Occipital lobe (tissue), 2 donors: ENCODE measurements around the gene BLCAP. TPM values are rescaled to one million over a fixed set of nuclear protein-coding genes. Genes with fewer than 3 reads are reported as not detected.
"Not testable (repeated sequence)": the region's sequence is repeated elsewhere in the genome, so short reads cannot be mapped to it uniquely, and the experiment has no call there.

ENCODE experiments used
- DNase-seq: peaks from one replicate; lab custom pipeline; 2025; lab: John Stamatoyannopoulos, UW
- total RNA-seq: library from RNA; depleted of rRNA; stranded (reverse); fragments of >200 nt; gene quantifications from one replicate; pipeline ENCODE4 v1.2.3, GENCODE V29; 2014

Gene BLCAP
- total RNA-seq, 1 donor from 2014 or later: 67.7 TPM

DNA sequence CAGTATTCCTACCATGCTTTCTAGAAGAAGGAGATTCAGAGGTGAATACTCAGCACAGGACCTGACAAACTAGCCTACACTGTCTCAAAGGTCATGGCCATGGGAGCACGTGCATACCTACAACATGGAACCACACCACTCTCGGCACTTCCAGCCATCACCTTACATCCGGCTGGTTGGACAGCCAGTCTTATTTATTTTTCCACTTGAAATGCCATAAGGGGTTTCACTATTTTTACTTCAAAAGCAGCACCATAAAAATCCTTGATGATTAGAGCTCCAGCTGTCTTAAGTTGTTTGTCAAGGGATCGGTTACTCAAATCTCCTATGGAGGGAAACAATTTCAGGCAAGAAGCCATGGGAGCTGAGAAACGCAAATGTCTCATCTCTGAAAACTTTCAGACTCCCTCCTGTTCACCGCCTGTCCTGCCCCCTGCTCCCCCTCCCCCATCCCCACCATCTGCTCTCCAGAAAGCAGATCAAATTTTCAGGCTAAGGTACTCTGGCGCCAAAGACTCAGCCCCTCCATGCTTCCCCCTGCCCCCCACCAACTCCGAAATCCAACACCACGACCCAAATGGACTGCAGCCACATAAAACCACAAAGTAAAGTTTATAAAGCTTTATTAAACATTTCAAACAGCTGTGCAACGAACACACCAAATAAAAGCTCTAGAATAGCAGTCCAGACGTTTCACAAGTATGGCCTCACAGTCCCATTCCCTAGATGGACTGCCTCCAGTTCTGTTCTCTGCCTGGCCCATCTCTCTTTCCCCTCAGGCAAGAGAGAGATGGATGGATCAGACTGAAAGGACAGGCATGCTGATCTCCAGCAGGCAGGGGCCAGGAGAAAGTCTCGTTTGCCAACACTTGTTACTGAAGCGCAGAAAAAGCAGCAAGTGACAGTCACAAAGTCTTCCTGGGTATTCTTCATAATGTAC is 10.6 kb downstream of the BLCAP start:
- DNase-seq: no peak

DNA sequence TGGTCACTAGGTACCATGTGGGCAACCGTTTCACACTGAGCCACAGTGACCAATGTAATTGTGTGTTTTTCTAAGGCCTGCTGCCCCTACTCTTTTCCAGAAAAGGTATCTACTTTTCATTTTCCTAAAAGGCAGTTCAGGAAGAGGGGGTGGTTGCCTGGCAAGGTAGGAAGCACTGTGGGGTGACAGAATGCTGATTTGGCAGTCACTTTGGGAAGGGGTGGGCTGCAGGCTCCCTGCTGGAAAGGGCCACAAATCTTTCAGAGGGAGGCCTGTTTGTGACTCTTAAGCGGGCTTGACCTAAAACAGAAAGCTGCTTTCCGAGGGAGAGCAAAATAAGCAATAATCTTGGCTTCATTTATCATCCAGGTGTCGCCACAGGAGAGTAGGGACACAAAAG is 11.8 kb downstream of the BLCAP start:
- no peak for DNase-seq

DNA sequence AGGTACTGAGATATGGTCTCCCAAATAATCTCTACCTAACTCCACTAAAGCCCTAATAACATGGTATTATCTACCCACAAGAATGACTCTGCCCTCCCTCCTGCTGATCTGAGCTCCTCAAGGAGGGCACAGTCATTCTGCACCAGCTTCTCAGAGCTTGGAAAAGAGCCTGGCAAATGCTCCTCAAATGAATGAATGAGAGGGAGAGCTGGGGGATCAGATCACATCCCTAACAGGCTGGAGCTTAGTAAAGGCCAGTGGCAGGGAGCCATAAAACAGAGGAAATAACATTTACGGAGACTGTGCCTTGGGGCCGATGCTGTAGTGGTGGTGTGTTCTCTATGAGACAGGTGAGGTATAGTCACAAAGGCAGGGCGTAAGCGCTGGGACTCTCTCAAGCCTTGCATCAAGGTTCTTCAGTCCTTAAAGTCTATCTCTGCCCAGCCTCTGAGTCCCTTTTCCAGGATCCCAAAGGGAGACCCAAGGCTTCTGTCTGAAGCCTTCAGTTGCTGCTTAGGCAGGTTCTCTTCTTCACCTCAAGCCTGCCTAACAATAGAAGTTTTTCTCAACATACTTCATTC is 13.8 kb downstream of the BLCAP start:
- DNase-seq: no peak

DNA sequence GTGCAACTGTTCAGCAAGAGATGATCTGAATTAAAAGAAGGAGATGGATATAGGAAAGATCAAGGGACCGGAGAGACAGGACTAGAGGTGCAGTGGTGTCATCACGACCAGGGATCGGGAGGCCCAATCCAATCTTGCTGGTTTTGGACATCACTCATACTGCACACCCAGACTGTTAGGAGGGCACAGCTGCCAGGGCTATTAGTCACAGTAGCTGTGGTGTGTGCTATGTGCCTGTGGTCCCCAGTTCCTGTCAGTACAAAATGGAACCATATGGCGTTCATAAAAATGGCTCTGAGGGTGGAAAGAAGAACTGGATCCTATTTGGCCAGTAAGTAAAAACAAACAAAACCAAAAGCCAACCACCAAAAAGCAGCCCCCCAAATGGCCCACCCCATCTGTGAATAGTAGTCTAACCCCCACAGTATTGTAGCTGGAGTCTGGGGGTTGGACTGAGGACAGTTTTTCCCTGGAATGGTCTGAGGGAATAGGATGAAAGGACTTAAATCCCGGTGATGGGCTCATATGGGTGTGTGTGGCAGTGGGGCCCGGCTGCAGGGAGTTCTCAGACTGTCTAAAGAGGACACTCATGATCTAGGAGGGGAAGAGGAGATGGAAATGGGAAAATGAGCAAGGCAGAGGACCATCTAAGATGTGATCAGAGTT is 15.9 kb downstream of the BLCAP start:
- DNase-seq: no peak

DNA sequence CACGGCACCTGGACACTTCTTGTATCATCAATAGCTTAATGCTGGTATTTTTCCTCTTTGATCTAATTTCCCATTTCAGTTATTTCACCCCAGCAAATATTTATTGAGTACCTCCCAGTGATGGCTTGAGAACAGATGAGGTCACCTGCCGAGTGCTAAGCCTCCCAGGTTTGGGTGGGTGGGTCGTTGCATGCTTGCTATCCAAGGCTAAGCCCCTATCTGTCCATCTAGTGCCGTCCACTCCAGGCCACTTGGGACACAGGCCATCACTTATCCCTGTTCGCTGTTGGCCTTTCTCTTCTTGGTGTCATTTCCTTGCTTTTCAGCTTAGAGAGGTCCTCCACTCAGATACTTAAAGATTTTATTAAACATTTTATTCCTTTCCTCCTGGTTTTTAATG is 17.4 kb downstream of the BLCAP start:
- no peak for DNase-seq

DNA sequence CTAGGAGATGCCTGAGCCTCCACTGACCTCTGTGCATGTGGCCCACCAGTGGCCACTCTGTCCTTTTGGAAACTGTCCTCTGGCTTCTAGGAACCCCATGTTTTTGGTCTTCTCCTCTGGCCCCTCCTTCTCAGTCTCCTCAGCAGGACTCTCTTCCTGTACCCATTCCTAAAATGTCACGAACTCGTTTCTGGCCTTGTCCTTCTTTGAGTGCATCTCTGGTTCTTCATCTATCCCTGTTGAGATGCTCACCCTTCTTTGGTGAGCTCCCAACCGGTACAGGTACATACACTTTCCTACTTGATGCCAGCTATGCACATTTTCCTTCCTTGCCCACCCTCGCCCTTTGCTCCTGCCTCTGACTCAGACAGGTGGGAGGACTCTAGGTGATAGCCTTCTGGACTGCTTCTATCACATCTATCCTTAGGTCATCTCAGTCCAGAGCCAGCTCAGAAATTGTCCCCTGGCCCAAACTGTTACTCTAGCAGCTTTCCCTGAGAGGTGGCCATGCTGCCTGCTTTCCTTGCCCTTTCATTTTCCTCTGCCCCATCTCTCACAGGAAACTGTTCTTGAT is 21.4 kb downstream of the BLCAP start:
- no peak for DNase-seq

DNA sequence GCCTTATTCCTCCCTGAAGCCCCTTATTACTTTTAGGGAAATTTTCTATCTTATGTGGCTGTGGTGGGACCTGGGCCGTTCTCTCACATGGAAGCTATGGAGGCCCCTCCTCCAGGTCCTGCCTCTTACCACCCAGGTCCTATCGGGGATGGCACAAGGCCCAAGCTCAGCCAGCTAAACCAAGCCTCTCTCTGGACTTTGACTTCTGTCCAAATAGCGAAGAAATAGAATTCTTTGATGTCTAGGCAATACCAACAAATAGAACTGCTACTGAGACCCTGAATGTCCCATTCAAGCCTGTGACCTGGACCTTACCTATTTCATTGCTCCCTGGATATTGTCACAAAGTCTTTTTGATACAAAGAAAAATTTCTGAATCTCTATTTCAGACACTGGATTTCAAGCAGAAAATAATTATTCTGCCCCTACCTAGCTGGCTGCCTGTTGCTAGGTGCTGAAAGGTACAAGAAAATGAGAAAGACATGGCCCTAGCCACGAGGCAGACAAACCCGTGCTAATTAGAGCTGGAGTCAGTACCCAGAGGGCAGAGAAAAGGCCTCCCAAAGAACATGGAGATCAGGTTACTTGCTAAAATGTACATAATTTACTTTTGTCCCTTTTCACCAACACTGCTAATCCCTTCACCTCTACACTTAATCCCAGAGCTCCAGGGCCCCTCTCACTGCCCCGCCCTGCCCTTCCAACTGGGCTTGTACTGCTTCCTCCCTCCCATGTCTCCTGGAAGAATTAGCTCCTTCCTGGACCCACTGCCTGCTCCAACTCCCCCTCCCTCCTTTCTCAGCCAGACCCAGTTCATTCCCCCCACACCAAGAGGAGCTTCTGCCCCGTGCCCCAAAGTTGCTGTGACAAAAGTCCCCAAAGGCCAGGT is 22.2 kb downstream of the BLCAP start:
- no peak for DNase-seq

DNA sequence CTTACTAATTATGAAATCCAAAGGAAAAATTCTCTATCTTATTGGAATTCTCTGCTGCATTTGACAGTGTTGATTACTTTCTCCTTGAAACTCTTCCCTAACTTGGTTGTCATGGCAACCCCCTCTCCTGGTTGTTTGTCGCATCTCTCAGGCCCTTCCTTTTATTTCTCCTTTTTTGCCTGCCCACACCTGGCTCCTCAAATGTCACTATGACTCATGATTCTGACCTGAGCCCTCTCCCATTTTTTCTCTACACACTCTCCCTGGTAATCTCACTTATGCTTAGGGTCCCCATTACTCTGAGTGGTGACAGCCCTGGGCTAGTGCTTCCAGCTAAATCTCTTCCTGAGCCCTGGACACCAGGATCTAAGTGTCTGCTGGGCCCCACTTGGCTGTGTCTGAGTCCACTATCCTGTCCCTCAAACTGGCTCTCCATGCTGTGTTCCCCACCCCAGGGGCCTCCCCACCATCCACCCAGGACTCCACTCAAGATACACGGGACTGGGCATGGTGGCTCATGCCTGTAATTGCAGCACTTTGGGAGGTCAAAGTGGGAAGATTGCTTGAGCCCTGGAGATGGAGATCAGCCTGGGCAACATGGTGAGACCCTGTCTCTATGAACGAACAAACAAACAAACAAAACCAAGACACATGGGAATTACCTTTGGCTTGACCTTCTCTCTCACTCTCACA is 23.1 kb downstream of the BLCAP start:
- DNase-seq: no peak

DNA sequence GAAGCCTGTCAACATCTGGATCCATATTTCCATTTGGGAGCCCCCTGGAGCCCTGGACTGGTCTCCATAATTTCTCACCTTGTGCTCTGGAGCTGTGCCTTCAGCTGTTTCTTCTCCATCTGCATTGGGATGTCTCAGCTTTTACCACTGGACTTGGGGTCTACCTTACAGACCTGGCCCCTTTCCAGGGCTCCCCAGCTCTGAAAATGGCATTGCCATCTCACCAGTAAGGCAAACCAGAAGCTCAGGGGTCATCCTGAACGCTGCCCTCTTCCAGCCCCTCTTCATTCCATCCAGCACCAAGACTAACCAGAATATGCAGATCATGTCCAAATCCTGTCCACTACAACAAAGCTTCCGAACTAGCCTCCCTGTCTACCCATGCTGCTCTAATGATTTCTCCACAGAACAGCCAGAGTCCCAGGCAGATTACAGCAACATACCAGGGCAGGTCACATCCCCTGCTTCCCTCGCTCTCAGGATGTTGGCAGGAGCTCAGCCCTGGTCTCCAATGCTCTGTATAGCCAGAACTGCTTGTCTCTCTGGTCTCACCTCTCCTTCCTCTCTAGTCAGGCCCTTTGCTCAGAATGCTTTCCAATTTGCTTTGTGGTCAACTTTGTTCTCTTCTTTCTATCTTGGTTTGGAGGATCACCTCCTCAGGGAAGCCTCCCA is 24.3 kb downstream of the BLCAP start:
- no peak for DNase-seq

DNA sequence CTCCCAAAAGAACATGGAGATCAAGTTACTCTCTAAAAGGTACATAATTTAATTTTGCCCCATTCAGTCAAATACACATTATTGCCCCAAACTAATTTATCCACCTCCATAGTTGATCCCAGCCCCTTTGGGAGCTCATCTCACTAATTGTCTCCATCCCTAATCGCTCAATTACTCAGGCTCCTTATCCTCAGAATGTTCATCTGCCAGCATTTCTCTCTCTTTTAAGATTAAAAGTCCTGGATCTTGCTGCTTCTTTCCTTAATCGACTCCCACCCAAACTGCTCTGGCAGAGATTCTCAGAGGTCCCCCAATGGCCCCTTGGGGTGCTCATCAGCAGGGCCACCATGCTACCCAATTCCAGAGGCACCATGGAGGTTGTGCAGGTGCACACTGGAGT is 25.0 kb downstream of the BLCAP start:
- no peak for DNase-seq

DNA sequence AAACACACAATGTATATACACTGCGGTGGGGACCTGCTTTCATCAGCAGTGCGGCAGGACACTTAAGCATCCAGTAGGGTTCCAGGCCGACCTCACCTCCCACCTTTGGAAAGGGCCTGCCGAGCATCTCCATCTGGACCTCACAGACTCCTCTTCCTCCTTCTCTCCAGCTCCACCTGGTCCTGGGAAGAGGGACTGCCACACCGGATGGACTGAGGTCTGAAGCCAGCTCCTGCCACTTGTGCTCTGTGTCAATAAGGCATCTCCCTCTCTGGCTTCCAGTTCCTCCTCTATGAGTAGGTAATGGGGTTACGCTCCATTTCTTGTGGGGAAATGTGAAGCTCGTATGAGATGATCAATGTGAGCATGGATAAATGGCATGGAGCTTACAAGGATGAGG is 25.7 kb downstream of the BLCAP start:
- no peak for DNase-seq

DNA sequence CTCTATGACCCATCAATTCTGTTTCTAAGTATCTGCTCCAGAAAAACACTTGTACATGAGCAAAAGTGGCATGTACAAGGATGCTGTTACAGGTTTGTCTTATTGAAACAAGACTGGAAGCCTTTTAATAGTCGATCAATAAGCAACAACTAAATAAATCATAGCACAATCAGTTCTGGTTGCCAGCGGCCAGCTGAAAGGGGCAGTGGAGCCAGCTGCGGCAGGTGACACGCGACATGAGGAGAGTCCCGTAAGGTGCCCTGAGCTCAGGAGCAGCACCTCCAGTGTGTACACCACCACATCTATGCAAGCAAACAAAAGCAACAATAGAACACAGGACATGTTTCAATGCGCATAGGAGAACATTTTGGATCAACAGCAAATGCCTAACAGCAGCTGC is 27.4 kb downstream of the BLCAP start:
- no peak for DNase-seq

DNA sequence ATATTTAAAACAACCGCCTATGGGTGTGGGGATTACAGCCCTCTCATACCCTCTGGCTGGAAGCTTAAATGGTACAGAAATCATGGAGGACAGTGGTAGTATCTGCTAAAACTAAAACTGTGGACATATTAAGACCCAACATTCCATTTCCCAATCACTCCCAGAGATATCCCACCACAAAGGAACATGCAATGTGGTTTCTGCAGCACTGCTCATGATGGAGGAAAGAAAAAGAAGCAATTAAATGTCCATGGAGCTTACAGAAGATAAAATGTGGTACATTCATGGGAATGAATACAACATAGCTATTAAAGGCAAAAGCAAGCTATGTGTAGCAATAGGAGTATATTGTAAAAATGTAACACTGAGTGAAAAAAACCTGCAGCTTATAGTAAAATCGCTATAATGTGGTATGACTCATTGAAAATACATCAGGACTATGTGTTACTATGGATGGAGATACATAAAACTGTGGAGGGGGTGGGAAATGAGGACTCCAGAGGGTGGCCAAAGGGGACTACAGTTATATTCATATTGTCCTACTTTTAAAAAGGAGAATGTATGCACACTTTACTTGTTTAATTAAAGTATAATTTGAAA is 29.5 kb downstream of the BLCAP start:
- no peak for DNase-seq

DNA sequence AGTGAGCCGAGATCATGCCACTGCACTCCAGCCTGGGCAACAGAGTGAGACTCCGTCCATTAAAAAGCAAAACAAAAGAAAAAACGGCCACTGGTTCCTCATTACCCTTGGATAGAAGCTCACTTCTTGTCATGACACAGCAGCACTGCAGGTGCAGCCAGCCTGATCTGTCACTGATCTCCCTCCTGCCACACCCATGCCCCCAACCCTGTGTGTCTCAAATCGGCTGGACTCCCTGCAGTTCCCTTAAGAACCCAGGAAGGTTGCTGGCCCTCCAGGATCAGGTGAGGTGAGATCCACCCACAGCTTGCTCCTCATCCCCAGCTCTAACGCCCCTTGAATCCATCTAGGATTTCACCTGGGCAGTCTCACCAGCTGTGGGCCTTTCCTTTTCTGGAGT is 32.9 kb downstream of the BLCAP start:
- no peak for DNase-seq

DNA sequence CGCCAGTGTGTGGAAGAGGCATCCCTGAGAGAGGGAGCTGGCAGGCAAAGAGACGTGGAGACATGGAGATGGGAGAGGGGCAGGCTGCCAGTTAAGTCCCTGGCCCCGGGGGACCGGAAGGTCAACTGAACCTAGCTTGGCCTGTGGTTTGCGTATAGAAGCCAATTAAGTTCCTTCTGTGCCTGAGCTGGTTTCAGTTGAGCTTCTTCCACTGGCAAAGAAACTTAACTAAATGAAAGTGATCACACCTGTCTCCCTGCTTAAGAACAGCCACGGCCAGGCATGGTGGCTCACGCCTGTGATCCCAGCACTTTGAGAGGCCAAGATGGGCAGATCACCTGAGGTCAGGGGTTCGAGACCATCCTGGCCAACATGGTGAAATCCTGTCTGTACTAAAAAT is 33.4 kb downstream of the BLCAP start:
- no peak for DNase-seq

DNA sequence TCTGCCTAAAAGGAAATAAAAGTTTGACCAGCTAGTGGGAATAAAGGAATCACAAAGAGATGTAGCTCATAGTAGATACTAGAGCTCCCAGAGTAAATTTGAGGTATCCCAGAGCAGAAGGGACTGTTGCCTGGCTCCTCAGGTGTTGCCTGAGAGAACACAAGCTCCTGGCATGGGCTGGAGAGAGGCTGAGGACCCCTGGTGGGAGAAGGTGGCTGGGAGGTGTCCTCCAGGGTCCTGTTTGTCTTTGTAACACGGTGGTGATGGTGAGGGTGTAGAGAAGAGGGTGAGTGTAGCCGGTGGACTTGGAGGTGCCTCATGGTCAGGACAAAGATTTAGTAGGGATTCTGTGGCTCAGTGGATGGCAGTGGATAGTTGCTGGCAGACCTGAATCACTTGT is 34.7 kb downstream of the BLCAP start:
- no peak for DNase-seq

DNA sequence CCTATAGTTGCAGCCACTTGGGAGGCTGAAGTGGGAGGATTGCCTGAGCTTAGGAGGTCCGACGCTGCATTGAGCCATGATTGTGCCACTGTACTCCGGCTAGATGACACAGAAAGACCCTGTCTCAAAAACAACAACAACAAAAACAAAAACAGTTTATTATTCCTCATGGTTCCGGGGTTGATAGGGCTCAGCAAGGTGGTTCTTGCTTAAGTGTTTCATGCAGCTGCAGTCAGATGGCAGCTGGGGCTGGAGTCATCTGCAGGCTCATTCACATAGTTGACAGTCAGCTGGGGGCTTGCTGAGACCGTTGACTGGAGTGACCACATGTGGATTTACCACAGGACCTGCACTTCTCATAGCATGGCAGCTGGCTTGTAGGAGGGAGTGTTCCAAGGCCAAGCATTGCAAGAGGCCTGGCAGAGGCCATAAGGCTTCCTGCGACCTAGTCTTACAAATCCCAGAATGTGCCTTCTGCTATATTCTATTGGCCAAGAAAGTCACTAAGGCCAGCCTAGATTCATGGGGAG is 35.5 kb downstream of the BLCAP start:
- no peak for DNase-seq

DNA sequence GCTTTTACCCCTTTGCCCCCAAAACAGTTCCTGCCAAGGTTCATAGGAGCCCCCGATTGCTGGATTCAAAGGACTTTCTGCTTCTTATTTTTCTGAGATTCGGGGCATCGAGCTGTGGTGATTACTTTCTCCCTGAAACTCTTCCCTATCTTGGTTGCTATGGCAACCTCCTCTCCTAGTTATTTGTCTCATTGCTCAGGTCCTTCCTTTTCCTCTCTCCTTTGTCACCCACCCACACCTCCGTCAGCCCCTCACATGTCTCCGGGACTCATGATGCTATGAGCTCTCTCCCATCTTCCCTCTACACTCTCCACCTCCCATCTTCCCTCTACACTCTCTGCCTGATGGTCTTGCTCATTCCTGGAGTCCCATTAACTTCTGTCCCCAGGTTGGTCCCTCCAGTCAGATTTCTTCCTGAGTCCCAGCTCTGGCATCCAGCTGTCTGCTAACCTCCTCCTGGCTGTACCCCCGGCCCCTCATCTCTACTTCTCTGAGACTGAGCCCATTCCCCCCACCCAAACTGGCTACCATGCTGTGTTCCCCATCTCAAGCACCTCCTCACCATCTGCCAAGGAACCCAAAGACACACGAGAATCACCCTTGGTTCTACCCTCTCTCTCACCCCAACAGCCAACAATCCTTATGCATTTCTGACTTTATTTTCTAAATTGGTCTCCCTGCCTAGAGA is 36.9 kb downstream of the BLCAP start:
- DNase-seq: no peak

DNA sequence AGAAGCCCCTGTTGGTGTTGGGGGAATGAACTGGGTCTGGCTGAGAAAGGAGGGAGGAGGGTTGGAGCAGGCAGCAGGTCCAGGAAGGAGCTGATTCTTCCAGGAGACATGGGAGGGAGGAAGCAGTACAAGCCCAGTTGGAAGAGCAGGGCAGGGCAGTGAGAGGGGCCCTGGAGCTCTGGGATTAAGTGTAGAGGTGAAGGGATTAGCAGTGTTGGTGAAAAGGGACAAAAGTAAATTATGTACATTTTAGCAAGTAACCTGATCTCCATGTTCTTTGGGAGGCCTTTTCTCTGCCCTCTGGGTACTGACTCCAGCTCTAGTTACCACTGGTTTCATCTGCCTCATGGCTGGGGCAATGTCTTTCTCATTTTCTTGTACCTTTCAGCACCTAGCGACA is 41.5 kb downstream of the BLCAP start:
- not testable (repeated sequence) for DNase-seq
